HG03196 (cell line): ENCODE measurements around the gene SMARCA4.

ENCODE experiments used
- ATAC-seq: cut with Tn5 transposase; IDR thresholded peaks from one replicate; pipeline ENCODE4 v1.9.1; 2021; ENCODE audit not compliant: unreplicated experiment

Gene SMARCA4

DNA sequence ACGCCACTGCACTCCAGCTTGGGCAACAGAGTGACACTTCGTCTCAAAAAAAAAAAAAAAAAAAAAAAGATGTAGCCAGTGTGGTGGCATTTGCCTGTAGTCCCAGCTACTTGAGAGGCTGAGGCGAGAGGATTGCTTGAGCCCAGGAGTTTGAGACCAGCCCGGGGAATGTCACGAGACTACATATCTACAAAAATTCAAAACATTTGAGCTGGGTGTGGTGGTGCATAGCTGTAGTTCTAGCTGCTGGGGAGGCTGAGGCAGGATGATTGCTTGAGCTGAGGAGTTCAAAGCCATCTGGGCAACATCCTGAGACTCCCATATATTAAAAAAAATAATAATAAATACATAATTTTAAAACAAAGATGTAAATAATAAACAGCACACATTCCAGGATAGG, 46.6 kb downstream of the SMARCA4 start:
- no peak for ATAC-seq

DNA sequence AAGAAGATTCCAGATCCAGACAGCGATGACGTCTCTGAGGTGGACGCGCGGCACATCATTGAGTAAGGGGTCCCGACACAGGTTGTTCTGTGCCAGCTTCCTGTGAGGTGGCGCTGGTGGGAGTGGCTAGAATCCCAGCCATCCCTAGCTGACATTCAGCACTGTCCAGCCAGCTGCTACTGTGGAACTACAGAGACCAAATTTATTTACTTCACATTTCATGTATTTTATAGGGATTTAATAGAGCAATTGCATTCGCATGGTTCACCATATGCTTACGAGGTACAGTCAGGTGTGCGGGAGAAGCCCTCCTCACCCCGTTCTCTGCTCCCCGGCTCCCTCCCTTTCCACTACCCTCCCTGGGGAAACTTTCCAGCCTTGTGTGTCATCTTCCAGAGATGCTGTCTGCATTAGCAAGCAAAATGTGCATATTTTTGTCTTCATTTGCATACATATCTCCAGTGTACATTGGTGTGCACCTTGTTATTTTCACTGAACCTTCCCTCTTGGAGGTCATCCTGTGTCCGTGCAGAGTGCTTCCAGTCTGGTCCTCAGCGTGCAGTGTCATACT, 47.2 kb downstream of the SMARCA4 start:
- no peak for ATAC-seq

DNA sequence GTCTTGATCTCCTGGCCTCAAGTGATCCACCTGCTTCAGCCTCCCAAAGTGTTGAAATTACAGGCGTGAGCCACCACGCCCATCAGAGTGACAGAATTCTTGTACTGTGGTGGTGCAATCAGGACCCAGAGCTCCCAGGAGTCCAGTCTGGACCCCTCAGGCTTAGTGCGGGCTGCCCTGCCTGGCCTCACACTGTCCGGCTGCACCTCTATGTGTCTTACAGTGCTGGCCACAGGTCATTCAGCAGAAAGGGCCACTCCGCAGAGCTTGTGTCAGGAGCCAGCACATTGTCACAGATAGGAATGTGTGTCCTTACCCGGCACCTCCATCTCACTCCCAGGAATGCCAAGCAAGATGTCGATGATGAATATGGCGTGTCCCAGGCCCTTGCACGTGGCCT, 49.2 kb downstream of the SMARCA4 start:
- ATAC-seq, result no peak

DNA sequence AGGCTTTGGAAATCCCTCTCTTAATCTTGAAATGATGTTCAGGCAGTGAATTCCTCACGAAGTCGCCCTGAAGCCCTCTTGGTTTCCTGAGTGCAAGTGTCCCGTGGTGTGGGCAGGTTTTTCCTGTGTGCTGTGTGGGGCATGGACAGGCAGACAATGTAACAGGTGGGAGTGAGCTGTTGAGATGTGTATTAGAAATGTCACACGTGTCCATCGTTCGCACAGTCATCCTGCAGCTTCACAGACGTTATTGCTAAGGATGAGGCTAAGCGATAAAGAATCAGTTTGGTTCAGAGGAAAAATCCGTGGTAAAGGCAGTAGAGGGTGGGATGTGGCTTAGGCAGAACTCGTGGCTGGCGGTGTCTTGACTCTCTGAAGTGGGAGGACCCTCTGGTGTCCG, 51.7 kb downstream of the SMARCA4 start:
- no peak for ATAC-seq

DNA sequence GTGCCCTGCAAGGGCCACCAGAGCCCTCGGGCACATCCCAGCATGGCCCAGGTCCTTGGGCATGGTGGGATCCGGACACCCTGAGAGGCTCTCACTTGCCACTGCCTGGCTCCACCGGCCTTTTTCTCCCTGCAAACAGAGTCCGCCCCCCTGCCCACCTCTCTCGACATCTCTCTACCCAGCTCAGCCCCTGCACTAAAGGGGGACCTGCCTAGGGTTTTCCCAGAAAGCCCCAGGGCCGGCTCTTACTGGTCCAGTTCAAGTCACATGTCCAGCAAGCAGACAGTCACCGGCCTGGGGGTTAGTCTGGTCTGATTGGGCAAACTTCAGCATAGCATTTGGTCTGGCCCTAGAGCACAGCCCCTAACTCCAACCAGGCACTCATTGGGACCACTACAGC, 52.9 kb downstream of the SMARCA4 start:
- ATAC-seq, result no peak

DNA sequence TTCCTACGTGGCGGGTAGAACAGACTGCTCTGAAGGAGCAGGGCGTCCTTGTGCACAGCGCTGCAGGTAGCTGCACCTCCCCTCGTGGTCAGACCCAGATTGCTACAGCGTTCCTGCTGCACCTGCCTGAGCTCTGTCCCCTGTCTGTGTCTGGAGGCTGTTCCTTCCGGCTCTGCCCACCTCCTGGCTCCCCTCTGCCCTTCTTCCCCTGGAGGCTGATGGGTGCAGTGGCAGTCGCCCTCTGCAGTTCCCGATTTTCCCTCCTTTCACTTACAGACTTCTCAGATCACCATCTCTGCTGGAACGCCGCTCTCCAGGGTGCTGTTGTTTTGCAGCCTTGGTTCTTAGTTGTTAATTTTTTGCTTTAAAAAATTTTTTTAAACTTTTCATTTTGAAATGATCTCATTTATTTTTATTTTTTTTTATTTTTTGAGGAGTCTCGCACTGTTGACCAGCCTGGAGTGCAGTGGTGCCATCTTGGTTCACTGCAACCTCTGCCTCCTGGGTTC, 53.6 kb downstream of the SMARCA4 start:
- no peak for ATAC-seq

DNA sequence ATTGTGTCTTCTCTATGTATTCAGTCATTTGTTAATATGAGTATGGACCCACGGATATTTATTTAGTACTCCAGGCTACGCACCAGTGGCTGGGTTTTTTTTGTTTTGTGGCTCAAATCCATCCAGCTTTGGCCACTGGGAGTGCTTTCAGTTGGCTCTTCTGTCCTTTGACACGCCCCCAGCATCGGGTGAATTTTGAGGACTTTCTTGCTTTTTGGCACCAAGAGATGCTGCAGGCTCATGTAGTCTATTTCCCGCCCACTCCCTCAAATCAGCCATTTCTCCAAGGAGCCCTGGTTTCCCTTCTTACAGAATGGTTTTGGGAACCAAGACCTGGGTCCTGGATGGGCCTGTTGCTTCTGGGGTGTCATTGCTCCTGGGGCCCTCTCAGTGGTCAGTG, 55.8 kb downstream of the SMARCA4 start:
- no peak for ATAC-seq

DNA sequence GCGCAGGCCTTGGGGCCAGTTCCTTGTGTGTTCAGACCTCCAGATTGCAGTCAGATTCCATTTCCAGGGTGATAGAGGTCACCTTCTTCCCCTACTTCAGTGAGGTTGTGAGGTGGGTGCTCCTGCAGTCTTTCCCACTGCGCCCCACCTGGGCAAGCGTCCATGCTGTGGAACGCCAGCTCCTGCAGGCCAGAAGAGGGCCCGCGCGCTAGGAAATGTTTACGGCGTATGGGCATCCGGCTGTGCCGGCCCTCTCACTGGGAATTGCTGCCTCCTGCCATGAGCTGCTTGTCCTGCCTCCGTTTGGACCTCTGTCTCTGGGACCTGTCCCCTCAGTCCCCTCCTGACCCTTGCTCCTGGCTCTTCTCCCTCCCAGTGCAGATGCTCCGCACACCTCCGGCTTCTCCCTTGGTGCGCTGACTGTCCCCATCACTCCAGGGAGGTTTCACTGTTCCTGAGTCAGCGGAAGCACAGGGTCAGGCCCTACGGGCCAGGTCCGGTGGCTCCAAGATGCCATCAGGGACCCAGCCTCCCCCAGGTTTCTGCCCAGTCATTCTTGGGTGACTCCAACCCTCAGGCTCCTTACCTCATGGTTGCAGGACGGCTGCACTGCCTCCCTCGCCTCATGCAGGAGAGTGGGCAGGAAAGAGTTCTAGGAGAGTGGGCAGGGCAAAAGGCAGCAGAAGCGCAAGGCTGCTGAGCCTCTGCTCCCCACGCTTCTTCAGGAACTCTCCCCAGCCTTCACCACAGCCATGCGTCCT, 56.6 kb downstream of the SMARCA4 start:
- ATAC-seq, result no peak

DNA sequence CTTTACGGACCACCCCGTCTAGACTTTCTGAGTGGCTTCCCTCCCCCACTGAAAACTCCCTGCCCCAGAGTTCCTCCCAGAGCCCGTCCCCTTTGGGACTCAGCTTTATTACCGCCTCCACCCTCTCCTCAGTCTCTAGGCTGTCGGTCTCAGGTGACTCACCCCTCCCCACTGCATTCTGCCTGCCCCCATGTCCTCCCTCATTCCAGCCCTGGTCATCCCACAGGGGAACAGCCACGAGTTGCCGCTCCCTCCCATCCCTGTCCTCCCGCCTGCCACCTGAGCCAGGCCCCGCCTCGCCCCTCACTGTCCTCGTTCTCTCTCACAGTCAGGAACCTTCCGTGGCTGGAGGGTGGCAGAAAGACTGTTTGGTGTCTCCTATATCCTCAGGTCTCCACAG, 57.3 kb downstream of the SMARCA4 start:
- ATAC-seq, result no peak

DNA sequence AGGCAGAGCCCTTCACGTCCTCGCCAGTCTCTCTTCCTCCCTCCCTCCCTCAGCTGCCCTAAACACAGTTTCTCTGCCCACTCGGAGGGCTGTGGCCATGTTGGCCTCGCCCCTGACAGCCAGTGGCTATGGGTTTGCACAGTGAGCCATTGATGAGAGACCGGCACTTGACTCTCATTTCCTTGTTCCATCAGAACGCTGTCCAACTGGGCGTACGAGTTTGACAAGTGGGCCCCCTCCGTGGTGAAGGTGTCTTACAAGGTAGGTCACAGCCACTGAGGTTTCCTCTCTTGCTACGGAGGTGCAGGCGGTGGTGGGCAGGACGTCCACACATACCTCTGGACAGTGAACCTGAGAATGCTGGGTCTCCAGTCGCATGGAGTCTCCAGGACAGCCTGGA, 57.9 kb downstream of the SMARCA4 start:
- ATAC-seq, result no peak

DNA sequence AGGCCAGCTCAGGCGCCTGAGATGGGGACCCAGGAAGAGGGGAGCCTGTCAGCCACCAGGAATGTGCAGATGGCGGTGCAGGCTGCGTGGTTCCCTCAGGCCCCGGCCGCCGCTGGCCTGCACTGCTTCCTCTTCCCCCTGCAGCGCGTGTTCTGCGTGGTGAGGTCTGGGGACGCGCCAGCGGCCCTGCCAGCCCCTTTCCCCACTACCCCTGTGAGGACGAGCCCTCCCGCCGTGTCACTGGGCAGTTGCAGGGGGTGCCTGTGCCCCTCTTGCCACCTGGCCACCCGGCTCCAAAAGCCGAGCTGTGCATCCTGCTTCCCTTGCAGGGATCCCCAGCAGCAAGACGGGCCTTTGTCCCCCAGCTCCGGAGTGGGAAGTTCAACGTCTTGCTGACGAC, 58.4 kb downstream of the SMARCA4 start:
- no peak for ATAC-seq

DNA sequence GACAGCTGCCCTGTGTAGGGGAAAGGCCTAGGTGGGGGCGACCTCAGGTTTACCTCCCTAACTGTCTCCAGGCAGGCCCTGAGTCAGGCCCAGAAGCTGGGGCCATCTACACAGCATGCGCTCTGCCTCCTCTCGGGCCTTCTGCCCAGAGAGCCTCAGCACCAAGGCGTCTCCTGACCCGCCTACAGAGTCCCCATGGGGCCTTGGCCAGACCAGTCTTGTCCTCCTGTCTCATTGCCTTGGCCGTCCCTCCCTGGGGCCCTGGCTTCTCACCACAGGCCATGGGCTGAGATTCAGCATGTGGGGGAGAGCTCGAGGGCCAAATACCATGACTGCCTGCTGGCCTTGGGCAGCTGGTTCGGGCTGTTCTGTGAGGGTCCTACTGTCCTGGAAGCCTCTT, 59.0 kb downstream of the SMARCA4 start:
- no peak for ATAC-seq

DNA sequence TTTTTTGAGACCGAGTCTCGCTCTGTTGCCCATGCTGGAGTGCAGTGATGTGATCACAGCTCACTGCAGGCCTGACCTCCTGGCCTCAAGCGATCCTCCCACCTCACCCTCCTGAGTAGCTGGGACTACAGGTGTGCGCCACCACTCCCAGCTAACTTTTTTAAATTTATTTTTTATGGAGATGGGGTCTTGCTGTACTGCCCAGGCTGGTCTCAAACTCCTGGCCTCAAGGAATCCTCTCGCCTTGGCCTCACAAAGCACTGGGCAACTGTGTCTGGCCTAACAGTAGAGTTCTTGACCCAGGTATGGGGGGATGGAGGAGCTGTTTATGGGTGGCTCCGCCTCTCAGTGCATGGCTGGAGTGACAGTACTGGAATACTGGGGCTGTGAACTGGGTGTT, 59.6 kb downstream of the SMARCA4 start:
- ATAC-seq, result no peak

DNA sequence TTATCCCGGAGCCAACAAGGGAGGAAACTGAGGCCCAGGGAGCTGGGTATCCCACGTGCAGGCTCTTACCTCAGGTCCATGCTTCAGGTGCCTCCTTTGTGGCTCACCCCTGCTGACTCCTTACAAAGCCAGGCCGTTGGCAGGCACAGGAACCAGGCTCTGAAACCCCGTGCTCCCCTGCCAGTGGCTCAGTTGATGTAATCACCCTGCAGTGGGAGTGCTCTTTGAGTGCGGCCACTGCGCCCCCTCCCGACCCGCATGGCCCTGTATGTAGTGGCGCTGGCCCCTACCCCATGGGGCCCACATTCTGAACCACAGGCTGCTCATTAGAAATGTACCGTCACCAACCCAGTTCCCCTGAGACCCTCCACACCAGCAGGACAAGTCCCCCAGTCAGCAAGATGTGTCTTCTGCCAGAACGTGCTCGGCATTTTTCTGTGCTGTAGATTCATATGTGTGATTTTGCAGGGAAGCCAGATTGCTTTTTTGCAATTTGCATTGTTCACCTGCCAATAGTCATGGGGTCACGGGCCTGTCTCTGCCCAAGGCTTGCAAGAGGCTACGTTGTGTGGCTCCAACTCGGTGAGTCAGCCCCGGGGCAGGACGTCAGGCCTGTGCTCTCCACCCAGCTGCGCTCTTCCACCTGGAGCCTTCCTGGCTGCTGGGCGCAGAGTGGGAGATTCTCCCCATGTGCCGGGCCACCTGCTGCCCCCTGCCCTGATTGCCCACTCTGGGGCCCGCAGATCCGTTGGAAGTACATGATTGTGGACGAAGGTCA, 60.3 kb downstream of the SMARCA4 start:
- ATAC-seq, result no peak

DNA sequence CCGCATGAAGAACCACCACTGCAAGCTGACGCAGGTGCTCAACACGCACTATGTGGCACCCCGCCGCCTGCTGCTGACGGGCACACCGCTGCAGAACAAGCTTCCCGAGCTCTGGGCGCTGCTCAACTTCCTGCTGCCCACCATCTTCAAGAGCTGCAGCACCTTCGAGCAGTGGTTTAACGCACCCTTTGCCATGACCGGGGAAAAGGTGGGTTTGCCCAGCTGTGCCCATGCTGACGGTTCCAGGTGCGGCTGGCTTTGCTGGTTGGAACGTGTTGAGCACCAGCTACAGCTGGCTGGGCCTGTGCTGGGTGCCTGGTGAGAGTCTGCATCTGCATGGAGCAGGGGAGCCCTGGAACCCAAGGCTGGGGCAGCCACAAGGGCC, 60.9 kb downstream of the SMARCA4 start:
- no peak for ATAC-seq

DNA sequence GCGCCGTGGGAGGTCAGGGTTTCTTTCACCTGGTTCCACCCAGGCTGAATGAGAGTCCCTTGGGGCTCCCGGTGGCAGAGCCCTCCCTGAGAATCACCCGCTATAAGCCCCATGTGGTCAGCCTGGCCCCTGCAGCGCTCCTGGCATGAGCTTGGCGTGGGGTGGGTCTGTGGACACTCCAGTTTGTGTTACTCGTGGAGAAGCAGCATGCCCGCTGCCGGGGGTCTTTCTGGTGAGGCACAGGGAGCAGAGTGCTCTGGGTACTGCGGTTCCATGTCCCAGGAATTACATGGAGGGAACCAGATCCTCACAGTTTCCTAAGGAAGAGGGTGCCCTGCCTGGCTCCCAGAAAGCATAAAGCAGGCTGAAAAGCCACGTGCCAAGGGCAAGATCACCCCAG, 62.2 kb downstream of the SMARCA4 start:
- ATAC-seq, result no peak

DNA sequence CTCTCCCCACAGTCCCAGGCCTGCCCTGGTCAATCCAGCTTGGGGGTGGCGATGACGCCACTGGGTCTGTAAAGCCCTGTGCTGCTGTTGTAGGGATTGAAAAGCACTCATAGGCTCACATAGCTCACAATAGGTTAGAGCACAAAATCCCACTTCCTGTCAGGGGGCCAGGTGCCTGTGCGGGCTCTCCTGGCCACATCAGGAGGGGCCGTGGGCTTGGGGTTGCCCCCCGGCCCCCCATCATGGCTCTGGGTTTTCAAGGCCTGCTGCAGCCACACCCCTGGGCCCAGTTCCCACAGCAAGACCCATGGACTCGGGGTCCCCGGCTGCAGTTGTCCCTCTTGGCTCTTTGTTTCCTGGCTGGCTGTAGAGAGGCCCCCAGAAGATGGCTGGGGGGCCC, 62.9 kb downstream of the SMARCA4 start:
- ATAC-seq, result no peak

DNA sequence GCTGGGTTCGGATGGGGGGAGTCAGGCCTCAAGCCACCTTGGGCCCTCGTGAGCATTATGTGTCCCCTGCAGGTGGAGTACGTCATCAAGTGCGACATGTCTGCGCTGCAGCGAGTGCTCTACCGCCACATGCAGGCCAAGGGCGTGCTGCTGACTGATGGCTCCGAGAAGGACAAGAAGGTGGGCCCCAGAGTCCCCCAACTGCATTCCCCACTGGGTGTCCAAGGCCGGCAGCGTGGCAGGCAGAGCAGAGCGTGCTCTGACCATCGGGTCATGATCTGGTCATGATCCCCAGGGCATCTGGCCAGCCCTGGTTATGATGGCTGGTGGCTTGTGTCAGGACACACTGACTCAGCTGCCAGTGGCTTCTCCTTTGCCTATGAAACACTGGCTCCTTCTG, 63.4 kb downstream of the SMARCA4 start:
- ATAC-seq, result no peak

DNA sequence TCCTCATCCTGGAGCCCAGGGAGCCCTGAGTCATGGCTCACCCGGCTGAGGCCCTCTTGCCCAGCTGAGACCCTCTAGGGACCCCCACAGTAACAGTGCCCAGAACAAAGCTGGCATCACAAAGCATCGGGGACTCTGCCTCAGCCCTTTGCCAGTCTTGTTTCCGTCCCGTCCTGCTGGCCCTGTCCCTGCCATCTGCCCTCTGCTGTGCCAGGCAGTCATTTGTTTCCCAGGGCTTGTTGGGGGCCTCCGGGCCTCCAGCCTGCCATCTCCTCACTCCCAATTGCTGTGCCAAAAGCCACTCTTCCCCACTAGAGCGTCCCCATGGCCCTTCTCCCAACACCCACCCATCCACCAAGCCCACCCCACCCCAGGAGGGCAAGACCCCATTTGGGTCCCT, 64.2 kb downstream of the SMARCA4 start:
- no peak for ATAC-seq

DNA sequence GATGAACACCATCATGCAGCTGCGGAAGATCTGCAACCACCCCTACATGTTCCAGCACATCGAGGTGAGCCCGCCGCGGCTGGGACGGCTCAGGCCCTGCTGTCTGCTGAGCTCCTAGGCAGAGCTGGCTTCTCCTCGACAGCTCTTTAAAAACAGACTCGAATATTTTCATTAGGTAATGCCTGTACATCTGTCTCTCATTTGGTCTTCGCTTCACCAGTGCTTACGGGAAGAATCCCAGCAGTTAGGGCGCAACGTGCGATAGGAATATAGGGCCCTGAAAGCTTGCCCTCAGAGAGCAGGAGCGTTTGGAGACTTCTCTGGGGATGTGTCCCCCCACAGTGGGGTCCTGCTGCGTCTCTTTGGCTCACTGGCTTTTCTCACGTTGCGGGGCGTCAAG, 64.6 kb downstream of the SMARCA4 start:
- no peak for ATAC-seq

DNA sequence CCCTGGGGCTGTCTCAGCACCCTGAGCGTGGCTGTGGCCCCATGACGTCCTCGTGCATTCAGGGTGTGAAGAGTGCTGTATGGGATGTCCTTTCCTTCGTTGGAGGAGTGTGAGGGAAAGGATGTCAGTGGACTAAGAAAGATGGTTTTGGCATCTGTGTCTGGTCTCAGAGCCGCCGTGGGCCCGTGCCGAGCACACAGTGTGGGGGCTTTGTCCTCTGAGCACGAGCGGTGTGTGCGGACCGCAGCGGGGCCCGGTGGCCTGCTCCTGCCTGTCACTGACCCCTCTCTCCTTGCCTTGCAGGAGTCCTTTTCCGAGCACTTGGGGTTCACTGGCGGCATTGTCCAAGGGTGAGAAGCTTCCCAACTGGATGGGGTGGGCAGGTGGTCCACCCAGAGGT, 65.2 kb downstream of the SMARCA4 start:
- no peak for ATAC-seq

DNA sequence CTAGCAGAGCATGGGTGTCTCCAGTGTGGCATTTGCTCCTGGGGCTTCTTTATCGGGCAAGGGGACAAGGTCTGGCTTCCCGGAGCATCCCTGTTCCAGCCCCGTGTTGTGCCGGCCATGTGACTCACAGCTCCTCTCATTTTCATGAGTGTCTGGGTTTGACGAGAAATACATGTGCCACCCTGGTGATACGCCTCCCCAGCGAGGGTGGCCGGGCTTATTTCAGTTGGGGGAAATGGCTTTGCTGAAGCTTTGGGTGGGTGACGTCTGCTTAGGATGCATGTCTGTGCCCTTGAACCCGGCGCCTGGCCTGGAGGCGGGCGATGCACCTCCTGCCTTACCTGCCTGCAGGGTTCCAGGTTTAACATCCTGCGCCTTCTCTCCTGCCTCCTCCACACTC, 66.6 kb downstream of the SMARCA4 start:
- no peak for ATAC-seq
